Neural progenitor cell (in vitro differentiated cells): ENCODE data around the gene ELF5.

Experiments used
- CTCF ChIP-seq: fragments of 200-600 bp; sonication (generic); IDR thresholded peaks from 2 replicates; pipeline ENCODE4 v1.5.1; 2017; ENCODE audit warnings: antibody characterized with exemption, mild to moderate bottlenecking
- EZH2 ChIP-seq: fragments of 200-600 bp; sonication (generic); IDR thresholded peaks from 2 replicates; pipeline ENCODE4 v1.6.1; 2017; ENCODE audit warnings: antibody characterized with exemption, mild to moderate bottlenecking, moderate library complexity
- EZH2phosphoT487 ChIP-seq: fragments of 200-600 bp; sonication (generic); IDR thresholded peaks from 2 replicates; pipeline ENCODE4 v1.6.1; 2017; ENCODE audit warnings: antibody characterized with exemption

GRCh38 chr11:34457607-34458006 is 56.0 kb downstream of the ELF5 start:
- TF ChIP-seq CTCF (no peak), EZH2 (no peak), EZH2phosphoT487 (no peak)
